ENCODE measurements around the gene SNHG17.

- TF ChIP-seq CTCF (conservative IDR thresholded peaks at IDR 0.05) (no peak), EZH2 (IDR thresholded peaks at IDR 0.05; ENCODE audit: low read depth) (no peak)
These were observed 52.0 kb downstream of the SNHG17 start for GRCh38 chr20:38383147-38383546.

Data from PC-9 (cell line).